ENCODE data around the gene CLCF1.

CLCF1 gene

GRCh38 chr11:67416416-67417335 is 43.3 kb upstream of the CLCF1 start:
- Histone ChIP-seq H3K9me3 (ENCODE audit: control insufficient read depth, low read length) (no peaks in the 10 kb centered on the region), H3K36me3 (ENCODE audit: control insufficient read depth, insufficient read depth, low read length) (no peaks in the 10 kb centered on the region), H3K27ac (ENCODE audit: insufficient read depth, low read length, poor library complexity, severe bottlenecking) (peak overlapping the region; percentile 78), H3K4me3 (ENCODE audit: insufficient read depth, low read depth, low read length, poor library complexity, severe bottlenecking) (peak overlapping the region; percentile 31), H3K27me3 (replicated peaks; ENCODE audit: control insufficient read depth, insufficient read depth, low read length, poor library complexity, severe bottlenecking) (no peaks in the 10 kb centered on the region), H3K4me1 (ENCODE audit: control insufficient read depth, insufficient read depth, low read length, poor library complexity, severe bottlenecking) (peaks cover 84% of the 10 kb centered on the region)
- DNase-seq = peak; percentile 51 to 77 (median 70)

GRCh38 chr11:67415501-67416304 is 42.3 kb upstream of the CLCF1 start, which contains the start of gene CARNS1:
Gene CARNS1 (plus strand): TSS chr11:67415678. CDS start chr11:67416200, 522 bp downstream.
- no peaks in the 10 kb centered on the region for H3K36me3 ChIP-seq (ENCODE audit: control insufficient read depth, insufficient read depth, low read length)
- peaks cover 88% of the 10 kb centered on the region for H3K4me1 ChIP-seq (ENCODE audit: control insufficient read depth, insufficient read depth, low read length, poor library complexity, severe bottlenecking)
- H3K4me3 ChIP-seq (ENCODE audit: insufficient read depth, low read depth, low read length, poor library complexity, severe bottlenecking) = peak within 1 kb of the TSS; percentile 26
- H3K27ac ChIP-seq (ENCODE audit: insufficient read depth, low read length, poor library complexity, severe bottlenecking) = peak within 1 kb of the TSS; percentile 78
- no peaks in the 10 kb centered on the region for H3K27me3 ChIP-seq (replicated peaks; ENCODE audit: control insufficient read depth, insufficient read depth, low read length, poor library complexity, severe bottlenecking)
- no peaks in the 10 kb centered on the region for H3K9me3 ChIP-seq (ENCODE audit: control insufficient read depth, low read length)
- DNase-seq = no peak

GRCh38 chr11:67413266-67413849 is 40.0 kb upstream of the CLCF1 start:
- no peak overlapping the region for H3K4me3 ChIP-seq (ENCODE audit: insufficient read depth, low read depth, low read length, poor library complexity, severe bottlenecking)

GRCh38 chr11:67412495-67413179 is 39.2 kb upstream of the CLCF1 start:
- no peak for DNase-seq
- Histone ChIP-seq H3K4me3 (ENCODE audit: insufficient read depth, low read depth, low read length, poor library complexity, severe bottlenecking) (no peak overlapping the region), H3K36me3 (ENCODE audit: control insufficient read depth, insufficient read depth, low read length) (no peaks in the 10 kb centered on the region), H3K27ac (ENCODE audit: insufficient read depth, low read length, poor library complexity, severe bottlenecking) (no peak overlapping the region), H3K9me3 (ENCODE audit: control insufficient read depth, low read length) (no peaks in the 10 kb centered on the region), H3K4me1 (ENCODE audit: control insufficient read depth, insufficient read depth, low read length, poor library complexity, severe bottlenecking) (peaks cover 90% of the 10 kb centered on the region), H3K27me3 (replicated peaks; ENCODE audit: control insufficient read depth, insufficient read depth, low read length, poor library complexity, severe bottlenecking) (no peaks in the 10 kb centered on the region)

More at GRCh38 chr11:67413266-67413849, 40.0 kb upstream of the CLCF1 start:
- Histone ChIP-seq H3K9me3 (ENCODE audit: control insufficient read depth, low read length) (no peaks in the 10 kb centered on the region), H3K36me3 (ENCODE audit: control insufficient read depth, insufficient read depth, low read length) (no peaks in the 10 kb centered on the region), H3K27me3 (replicated peaks; ENCODE audit: control insufficient read depth, insufficient read depth, low read length, poor library complexity, severe bottlenecking) (no peaks in the 10 kb centered on the region), H3K27ac (ENCODE audit: insufficient read depth, low read length, poor library complexity, severe bottlenecking) (no peak overlapping the region), H3K4me1 (ENCODE audit: control insufficient read depth, insufficient read depth, low read length, poor library complexity, severe bottlenecking) (peaks cover 90% of the 10 kb centered on the region)
- no peak for DNase-seq

GRCh38 chr11:67411785-67412152 is 38.4 kb upstream of the CLCF1 start:
- Histone ChIP-seq H3K4me3 (ENCODE audit: insufficient read depth, low read depth, low read length, poor library complexity, severe bottlenecking) (no peak overlapping the region), H3K4me1 (ENCODE audit: control insufficient read depth, insufficient read depth, low read length, poor library complexity, severe bottlenecking) (peaks cover 90% of the 10 kb centered on the region), H3K36me3 (ENCODE audit: control insufficient read depth, insufficient read depth, low read length) (peaks cover 6% of the 10 kb centered on the region), H3K9me3 (ENCODE audit: control insufficient read depth, low read length) (no peaks in the 10 kb centered on the region), H3K27ac (ENCODE audit: insufficient read depth, low read length, poor library complexity, severe bottlenecking) (no peak overlapping the region), H3K27me3 (replicated peaks; ENCODE audit: control insufficient read depth, insufficient read depth, low read length, poor library complexity, severe bottlenecking) (no peaks in the 10 kb centered on the region)
- no peak for DNase-seq

GRCh38 chr11:67410984-67411784 is 37.8 kb upstream of the CLCF1 start:
- Histone ChIP-seq H3K9me3 (ENCODE audit: control insufficient read depth, low read length) (no peaks in the 10 kb centered on the region), H3K27me3 (replicated peaks; ENCODE audit: control insufficient read depth, insufficient read depth, low read length, poor library complexity, severe bottlenecking) (no peaks in the 10 kb centered on the region), H3K4me3 (ENCODE audit: insufficient read depth, low read depth, low read length, poor library complexity, severe bottlenecking) (no peak overlapping the region), H3K4me1 (ENCODE audit: control insufficient read depth, insufficient read depth, low read length, poor library complexity, severe bottlenecking) (peaks cover 90% of the 10 kb centered on the region), H3K27ac (ENCODE audit: insufficient read depth, low read length, poor library complexity, severe bottlenecking) (peak overlapping the region; percentile 85), H3K36me3 (ENCODE audit: control insufficient read depth, insufficient read depth, low read length) (peaks cover 9% of the 10 kb centered on the region)
- DNase-seq = no peak

- H3K27ac ChIP-seq (ENCODE audit: insufficient read depth, low read length, poor library complexity, severe bottlenecking) = peak overlapping the region; percentile 85
- H3K9me3 ChIP-seq (ENCODE audit: control insufficient read depth, low read length) = no peaks in the 10 kb centered on the region
- H3K4me1 ChIP-seq (ENCODE audit: control insufficient read depth, insufficient read depth, low read length, poor library complexity, severe bottlenecking) = peaks cover 93% of the 10 kb centered on the region
- H3K4me3 ChIP-seq (ENCODE audit: insufficient read depth, low read depth, low read length, poor library complexity, severe bottlenecking) = peak overlapping the region; percentile 53
- no peaks in the 10 kb centered on the region for H3K27me3 ChIP-seq (replicated peaks; ENCODE audit: control insufficient read depth, insufficient read depth, low read length, poor library complexity, severe bottlenecking)
- no peak for DNase-seq
- H3K36me3 ChIP-seq (ENCODE audit: control insufficient read depth, insufficient read depth, low read length) = peaks cover 17% of the 10 kb centered on the region
These were observed 37.0 kb upstream of the CLCF1 start for GRCh38 chr11:67410369-67410831.

- Histone ChIP-seq H3K4me1 (ENCODE audit: control insufficient read depth, insufficient read depth, low read length, poor library complexity, severe bottlenecking) (peaks cover 94% of the 10 kb centered on the region), H3K27ac (ENCODE audit: insufficient read depth, low read length, poor library complexity, severe bottlenecking) (peak overlapping the region; percentile 85), H3K36me3 (ENCODE audit: control insufficient read depth, insufficient read depth, low read length) (peaks cover 18% of the 10 kb centered on the region), H3K27me3 (replicated peaks; ENCODE audit: control insufficient read depth, insufficient read depth, low read length, poor library complexity, severe bottlenecking) (no peaks in the 10 kb centered on the region), H3K4me3 (ENCODE audit: insufficient read depth, low read depth, low read length, poor library complexity, severe bottlenecking) (peak overlapping the region; percentile 53), H3K9me3 (ENCODE audit: control insufficient read depth, low read length) (no peaks in the 10 kb centered on the region)
- DNase-seq = no peak
These were observed 36.5 kb upstream of the CLCF1 start for GRCh38 chr11:67409781-67410368.
